GM12878 (cell line): ENCODE data around the gene VSTM5. TPM values are rescaled to one million over a fixed set of nuclear protein-coding genes. Genes with fewer than 3 reads are reported as not detected.

ENCODE experiments used
- ATAC-seq: fragments of 200-7000 bp; cut with Tn5 transposase; 3 replicates; pipeline ENCODE4 v1.9.1; 2020; ENCODE audit warnings: mild to moderate bottlenecking, moderate library complexity
- BruUV-seq: library from RNA; stranded (reverse); fragments of 400-500 nt; replicated peaks from 2 replicates; lab custom pipeline; 2021; lab: Mats Ljungman, UMichigan
- CTCF ChIA-PET: fragments of 300-600 bp; sonication (Branson Sonifier 250); formaldehyde crosslinking; extraction: SDS; loops from one replicate; lab custom pipeline; 2021; ENCODE audit warnings: inconsistent platforms; lab: Yijun Ruan, JAX
- POLR2A ChIA-PET: fragments of 350-600 bp; formaldehyde crosslinking; extraction: SDS; loops from one replicate; lab custom pipeline; 2021; ENCODE audit warnings: inconsistent platforms; lab: Charles Lee
- RAD21 ChIA-PET: fragments of 300-600 bp; sonication (Branson Sonifier 250); formaldehyde crosslinking; loops from one replicate; lab custom pipeline; 2023; ENCODE audit warnings: antibody characterized with exemption; ENCODE audit not compliant: unreplicated experiment; lab: Charles Lee
- SMC1A ChIA-PET: fragments of 300-600 bp; sonication (Branson Sonifier 250); formaldehyde crosslinking; loops from one replicate; lab custom pipeline; 2023; ENCODE audit not compliant: unreplicated experiment, uncharacterized antibody; lab: Charles Lee
- DNase-seq: peaks from one replicate; pipeline ENCODE4 v3.0.0-alpha.2; 2011; ENCODE audit warnings: low read depth, low spot score
- FAIRE-seq: peaks from 3 replicates; lab custom pipeline; 2011; peaks lifted over from hg19 to GRCh38; lab: Jason Lieb, UNC
- H2AFZ ChIP-seq: 2 replicates; pipeline ENCODE4 v1.6.0; 2011; ENCODE audit warnings: low read depth, low read length, control low read depth; ENCODE audit not compliant: control insufficient read depth
- H3K27ac ChIP-seq: 2 replicates; pipeline ENCODE4 v1.5.1; 2011; ENCODE audit warnings: control low read depth; ENCODE audit not compliant: control insufficient read depth, insufficient read depth
- H3K27me3 ChIP-seq, 2 experiments: replicated peaks in 1 of 2; 2 replicates each; pipeline versions ENCODE4 v1.6.0 to v1.6.1; 2011; ENCODE audit warnings: low read length in 1 of 2; ENCODE audit not compliant: control insufficient read depth in 2 of 2, insufficient read depth in 2 of 2
- H3K36me3 ChIP-seq, 2 experiments: 2 replicates each; pipeline ENCODE4 v1.5.1; 2011; ENCODE audit warnings: low read length in 1 of 2; ENCODE audit not compliant: control insufficient read depth in 2 of 2, insufficient read depth in 2 of 2
- H3K4me1 ChIP-seq: 2 replicates; pipeline ENCODE4 v1.6.1; 2011; ENCODE audit warnings: mild to moderate bottlenecking, low read length, moderate library complexity, mixed read lengths; ENCODE audit not compliant: control insufficient read depth, insufficient read depth
- H3K4me2 ChIP-seq: 2 replicates; pipeline ENCODE4 v1.6.0; 2011; ENCODE audit warnings: control low read depth; ENCODE audit not compliant: control insufficient read depth, insufficient read depth
- H3K4me3 ChIP-seq: fragments of 200-600 bp; sonication (generic); 2 replicates; pipeline ENCODE4 v1.5.1; 2016
- H3K79me2 ChIP-seq: 2 replicates; pipeline ENCODE4 v1.6.0; 2011; ENCODE audit warnings: low read length; ENCODE audit not compliant: control insufficient read depth, insufficient read depth
- H3K9ac ChIP-seq: 2 replicates; pipeline ENCODE4 v1.8.0; 2011; ENCODE audit warnings: low read length, control low read depth, mixed read lengths; ENCODE audit not compliant: control insufficient read depth, insufficient read depth
- H3K9me3 ChIP-seq: replicated peaks from 3 replicates; pipeline ENCODE4 v1.5.1; 2011; ENCODE audit warnings: mild to moderate bottlenecking, low read length; ENCODE audit not compliant: control insufficient read depth, insufficient read depth
- H4K20me1 ChIP-seq: 2 replicates; pipeline ENCODE4 v1.6.0; 2011; ENCODE audit not compliant: control insufficient read depth, insufficient read depth
- BRCA1 ChIP-seq: IDR thresholded peaks from 2 replicates; pipeline ENCODE4 v1.6.1; 2011; ENCODE audit warnings: low read depth, low read length, improper control_type of control experiment
- CBX3 ChIP-seq: fragments of 200-600 bp; sonication (generic); IDR thresholded peaks from 2 replicates; pipeline ENCODE4 v1.6.1; 2016; ENCODE audit warnings: low read depth, borderline replicate concordance
- CREB1 ChIP-seq: IDR thresholded peaks from 2 replicates; pipeline ENCODE4 v1.6.1; 2012; ENCODE audit warnings: low read depth, mild to moderate bottlenecking, inconsistent platforms
- EED ChIP-seq: sonication (generic); IDR thresholded peaks from 2 replicates; pipeline ENCODE4 v1.6.1; 2016; ENCODE audit warnings: antibody characterized with exemption, low read depth
- FOS ChIP-seq: IDR thresholded peaks from 3 replicates; pipeline ENCODE4 v1.6.1; 2011; ENCODE audit warnings: borderline replicate concordance; ENCODE audit not compliant: insufficient read length; ENCODE audit errors: extremely low read depth
- HDGF ChIP-seq: fragments of 450-650 bp; IDR thresholded peaks from 2 replicates; pipeline ENCODE4 v1.6.1; 2016; ENCODE audit warnings: antibody characterized with exemption
- IKZF1 ChIP-seq: fragments of 450-650 bp; conservative IDR thresholded peaks from 2 replicates; pipeline ENCODE4 v1.6.1; 2017; ENCODE audit warnings: antibody characterized with exemption, mild to moderate bottlenecking
- MEF2A ChIP-seq: IDR thresholded peaks from 2 replicates; pipeline ENCODE4 v1.6.1; 2011; ENCODE audit warnings: low read depth, mild to moderate bottlenecking, low read length, moderate library complexity; ENCODE audit not compliant: insufficient read depth
- MTA2 ChIP-seq: fragments of 450-650 bp; IDR thresholded peaks from 2 replicates; pipeline ENCODE4 v1.6.1; 2016; ENCODE audit warnings: low read depth, mild to moderate bottlenecking, moderate library complexity
- MXI1 ChIP-seq: fragments of 150-350 bp; IDR thresholded peaks from 2 replicates; pipeline ENCODE4 v1.6.1; 2011; ENCODE audit warnings: low read depth, mild to moderate bottlenecking, inconsistent platforms, low read length, improper control_type of control experiment
- NR2C1 ChIP-seq: fragments of 450-650 bp; IDR thresholded peaks from 2 replicates; pipeline ENCODE4 v1.6.1; 2017; ENCODE audit warnings: antibody characterized with exemption, mild to moderate bottlenecking, moderate library complexity
- POLR2AphosphoS2 ChIP-seq: IDR thresholded peaks from 2 replicates; pipeline ENCODE4 v1.6.1; 2011; ENCODE audit warnings: low read depth, mild to moderate bottlenecking, low read length, improper control_type of control experiment, moderate library complexity
- RAD21 ChIP-seq: IDR thresholded peaks from 2 replicates; pipeline ENCODE4 v1.6.1; 2011; ENCODE audit warnings: mild to moderate bottlenecking, low read depth, low read length, moderate library complexity; ENCODE audit not compliant: insufficient read depth
- RAD51 ChIP-seq: fragments of 450-650 bp; IDR thresholded peaks from 2 replicates; pipeline ENCODE4 v1.6.1; 2016; ENCODE audit warnings: moderate library complexity, mild to moderate bottlenecking, inconsistent platforms
- RFX5 ChIP-seq: IDR thresholded peaks from 2 replicates; pipeline ENCODE4 v1.6.1; 2011; ENCODE audit warnings: low read depth, low read length, improper control_type of control experiment
- SIX5 ChIP-seq: IDR thresholded peaks from 2 replicates; pipeline ENCODE4 v1.6.1; 2011; ENCODE audit warnings: mild to moderate bottlenecking, low read depth, low read length, moderate library complexity; ENCODE audit not compliant: severe bottlenecking
- ZZZ3 ChIP-seq: IDR thresholded peaks from 2 replicates; pipeline ENCODE4 v1.6.1; 2011; ENCODE audit warnings: low read depth; ENCODE audit not compliant: control insufficient read depth, insufficient read length
- WGBS: methylation state at CpG from one replicate; pipeline ENCODE4 v1.1.6; 2016; ENCODE audit warnings: low lambda C conversion rate; ENCODE audit not compliant: insufficient replicate concordance, insufficient coverage; ENCODE audit errors: missing lambda C conversion rate; 5-methylcytosine and 5-hydroxymethylcytosine counted together
- in situ Hi-C: fragments of 300-500 bp; cut with MboI; formaldehyde crosslinking; loops from 9 replicates; pipeline ENCODE4 v1.14.3; 2018; ENCODE audit warnings: mixed read lengths
- intact Hi-C: fragments of 100-400 bp; cut with micrococcal nuclease; formaldehyde crosslinking; loops from one replicate; pipeline ENCODE4 v1.14.2; 2022; ENCODE audit not compliant: unreplicated experiment
- polyA plus RNA-seq, 11 experiments: library from polyadenylated mRNA; depleted of rRNA in 4 of 11; unstranded in 6 of 11; stranded (reverse) in 5 of 11; fragments of >200 nt; fragmentation: Nextera tagmentation in 4 of 11; fragmentation: Illumina TruSeq in 1 of 11; extraction: Ambion mirVana in 4 of 11; extraction: Trizol in 1 of 11; gene quantifications; 1 replicate in 1 of 11; 2 replicates in 10 of 11; pipeline versions ENCODE4 v1.2.1 to v1.2.3, GENCODE V29; 2011 to 2016; ENCODE audit warnings: inconsistent platforms in 2 of 11, missing spikeins in 2 of 11, low read depth in 1 of 11
- total RNA-seq, 4 experiments: library from RNA; depleted of rRNA in 3 of 4; stranded (reverse); fragments of >200 nt in 3 of 4; fragmentation: Illumina TruSeq in 1 of 4; extraction: Trizol in 1 of 4; gene quantifications; 2 replicates each; pipeline versions ENCODE4 v1.2.1 to v1.2.3, GENCODE V29; 2013 to 2021
- TF ChIP-seq, protein P1 (sequence below): fragments of 450-650 bp; conservative IDR thresholded peaks from 2 replicates; pipeline ENCODE4 v1.6.1; 2017; ENCODE audit warnings: mild to moderate bottlenecking, moderate library complexity
- TF ChIP-seq, protein P2 (sequence below): IDR thresholded peaks from 2 replicates; pipeline ENCODE4 v1.6.1; 2012; ENCODE audit warnings: low read depth, low read length, improper control_type of control experiment

Gene VSTM5
- total and polyA plus RNA-seq, 10 of the 15 experiments (the other 5 are each of a cell fraction or from before 2014, with no cell fraction given) = not detected

DNA sequence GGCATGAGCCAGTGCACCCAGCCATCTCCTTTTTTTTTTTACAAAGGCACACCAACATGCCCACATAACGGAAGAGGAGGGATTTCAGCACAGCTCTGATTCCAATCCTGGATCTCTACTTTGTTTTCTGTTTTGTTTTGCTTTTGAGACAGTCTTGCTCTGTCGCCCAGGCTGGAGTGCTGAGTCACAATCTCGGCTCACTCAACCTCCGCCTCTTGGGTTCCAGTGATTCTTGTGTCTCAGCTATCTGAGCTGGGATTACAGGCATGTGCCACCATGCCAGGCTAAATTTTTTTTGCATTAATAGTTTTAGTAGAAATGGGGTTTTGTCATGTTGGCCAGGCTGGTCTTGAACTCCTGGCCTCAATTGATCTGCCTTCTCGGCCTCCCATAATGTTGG lies 28.1 kb downstream of the VSTM5 start:
- intact Hi-C loops = no loop called here
- Histone ChIP-seq H3K4me1 (no peaks in the 10 kb centered on the region), H3K79me2 (no peaks in the 10 kb centered on the region), H3K27ac (no peak overlapping the region), H2AFZ (no peak overlapping the region), H3K4me2 (no peak overlapping the region), H3K9me3 (no peaks in the 10 kb centered on the region), H3K4me3 (no peak overlapping the region), H4K20me1 (no peaks in the 10 kb centered on the region), H3K27me3 (no peaks in the 10 kb centered on the region), H3K36me3 (no peaks in the 10 kb centered on the region), H3K9ac (no peak overlapping the region)
- POLR2A ChIA-PET = no interaction called here
- FAIRE-seq (no peak), ATAC-seq (no peak), DNase-seq (no peak)
- in situ Hi-C loops = no loop called here
- RAD21 ChIA-PET = no interaction called here
- no peak for TF ChIP-seq ZZZ3
- no peak for TF ChIP-seq EED
- TF ChIP-seq MTA2 = no peak
- TF ChIP-seq, protein P1, sequence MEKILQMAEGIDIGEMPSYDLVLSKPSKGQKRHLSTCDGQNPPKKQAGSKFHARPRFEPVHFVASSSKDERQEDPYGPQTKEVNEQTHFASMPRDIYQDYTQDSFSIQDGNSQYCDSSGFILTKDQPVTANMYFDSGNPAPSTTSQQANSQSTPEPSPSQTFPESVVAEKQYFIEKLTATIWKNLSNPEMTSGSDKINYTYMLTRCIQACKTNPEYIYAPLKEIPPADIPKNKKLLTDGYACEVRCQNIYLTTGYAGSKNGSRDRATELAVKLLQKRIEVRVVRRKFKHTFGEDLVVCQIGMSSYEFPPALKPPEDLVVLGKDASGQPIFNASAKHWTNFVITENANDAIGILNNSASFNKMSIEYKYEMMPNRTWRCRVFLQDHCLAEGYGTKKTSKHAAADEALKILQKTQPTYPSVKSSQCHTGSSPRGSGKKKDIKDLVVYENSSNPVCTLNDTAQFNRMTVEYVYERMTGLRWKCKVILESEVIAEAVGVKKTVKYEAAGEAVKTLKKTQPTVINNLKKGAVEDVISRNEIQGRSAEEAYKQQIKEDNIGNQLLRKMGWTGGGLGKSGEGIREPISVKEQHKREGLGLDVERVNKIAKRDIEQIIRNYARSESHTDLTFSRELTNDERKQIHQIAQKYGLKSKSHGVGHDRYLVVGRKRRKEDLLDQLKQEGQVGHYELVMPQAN = no peak
- no peak for TF ChIP-seq FOS
- TF ChIP-seq, protein P2, sequence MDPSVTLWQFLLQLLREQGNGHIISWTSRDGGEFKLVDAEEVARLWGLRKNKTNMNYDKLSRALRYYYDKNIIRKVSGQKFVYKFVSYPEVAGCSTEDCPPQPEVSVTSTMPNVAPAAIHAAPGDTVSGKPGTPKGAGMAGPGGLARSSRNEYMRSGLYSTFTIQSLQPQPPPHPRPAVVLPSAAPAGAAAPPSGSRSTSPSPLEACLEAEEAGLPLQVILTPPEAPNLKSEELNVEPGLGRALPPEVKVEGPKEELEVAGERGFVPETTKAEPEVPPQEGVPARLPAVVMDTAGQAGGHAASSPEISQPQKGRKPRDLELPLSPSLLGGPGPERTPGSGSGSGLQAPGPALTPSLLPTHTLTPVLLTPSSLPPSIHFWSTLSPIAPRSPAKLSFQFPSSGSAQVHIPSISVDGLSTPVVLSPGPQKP = no peak
- TF ChIP-seq POLR2AphosphoS2 = no peak
- TF ChIP-seq NR2C1 = no peak
- TF ChIP-seq CBX3 = no peak
- TF ChIP-seq MXI1 = no peak
- TF ChIP-seq RFX5 = no peak
- TF ChIP-seq CREB1 = no peak
- no peak for TF ChIP-seq IKZF1
- no peak for TF ChIP-seq MEF2A
- no peak for TF ChIP-seq RAD51
- TF ChIP-seq HDGF = no peak
- TF ChIP-seq RAD21 = no peak
- TF ChIP-seq SIX5 = no peak
- TF ChIP-seq BRCA1 = no peak
- 79% methylated on average over 5 of the region's 5 CpGs for WGBS
- CTCF ChIA-PET = interaction anchor here (0.6 kb wide), 1 partner anchor 28 kb away, joined by 3 read pairs; no protein-coding TSS in a partner anchor
- SMC1A ChIA-PET = no interaction called here
- no TSS peak for BruUV-seq
